Posterior cingulate gyrus (tissue), 11 donors: ENCODE results near the gene ATP6V0C.

ENCODE experiments used
- DNase-seq, 10 donors: peaks; one replicate each; pipeline versions ENCODE4 v3.0.0 to v3.0.0-alpha.2; 2020 to 2021; ENCODE audit warnings: mixed read lengths in 3 of 10
- intact Hi-C: fragments of 100-400 bp; cut with DNase I; formaldehyde crosslinking; loops from one replicate; pipeline ENCODE4 v1.15.1; 2023

The ATP6V0C gene

DNA sequence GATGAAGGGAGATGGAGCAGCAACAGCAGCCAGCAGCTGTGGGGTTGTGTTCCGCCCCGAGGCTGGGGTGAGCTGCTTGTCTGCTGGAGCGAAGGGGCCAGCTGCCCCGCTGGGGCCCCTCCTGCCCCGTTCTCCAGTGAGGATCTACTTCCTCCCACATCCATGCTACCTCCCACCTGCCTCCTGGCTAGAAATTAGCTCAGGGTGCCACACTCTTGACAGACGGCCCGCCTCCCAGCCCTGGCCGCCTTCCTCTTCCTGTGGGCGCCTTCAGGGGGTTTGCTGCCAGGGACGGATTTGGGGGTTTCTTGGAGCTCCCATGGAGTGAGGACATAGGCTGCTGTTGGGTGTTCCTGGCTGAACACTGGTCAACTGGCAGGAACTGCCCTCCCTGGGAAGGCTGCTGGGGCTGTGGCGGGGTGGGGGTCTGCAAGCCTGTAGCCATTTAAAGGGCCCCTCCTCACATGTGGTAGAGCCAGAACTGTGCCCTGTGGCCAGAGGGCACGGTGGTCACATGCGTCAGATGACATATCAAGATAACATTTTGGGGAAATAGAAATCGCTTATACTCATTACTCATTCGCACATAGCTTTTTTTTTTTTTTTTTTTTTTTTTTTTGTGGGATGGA lies 25.7 kb upstream of the ATP6V0C start:
- intact Hi-C loops, result no loop called here
- DNase-seq, result peak in 1 of 10 donors; percentile 81

DNA sequence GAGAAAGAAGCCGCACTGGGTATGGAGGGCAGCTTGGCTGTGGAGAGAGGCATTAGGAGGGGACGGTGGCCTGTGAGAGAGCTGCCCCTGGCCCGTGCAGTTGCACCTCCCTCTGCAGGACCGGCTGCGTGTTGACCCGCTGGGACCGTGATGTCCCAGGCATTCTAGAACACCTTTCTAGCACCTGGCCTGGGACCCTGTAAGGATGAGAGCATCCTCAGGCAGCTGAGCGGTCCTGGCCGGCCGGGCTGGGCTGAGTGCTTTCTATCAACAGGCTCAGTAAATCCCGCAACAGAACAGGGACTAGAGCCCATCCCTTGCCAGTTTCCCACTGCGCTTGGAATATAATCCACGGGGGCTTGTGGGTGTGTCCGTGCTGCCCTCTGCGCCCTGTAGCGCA lies 24.2 kb upstream of the ATP6V0C start:
- no peak for DNase-seq
- intact Hi-C loops, result no loop called here

DNA sequence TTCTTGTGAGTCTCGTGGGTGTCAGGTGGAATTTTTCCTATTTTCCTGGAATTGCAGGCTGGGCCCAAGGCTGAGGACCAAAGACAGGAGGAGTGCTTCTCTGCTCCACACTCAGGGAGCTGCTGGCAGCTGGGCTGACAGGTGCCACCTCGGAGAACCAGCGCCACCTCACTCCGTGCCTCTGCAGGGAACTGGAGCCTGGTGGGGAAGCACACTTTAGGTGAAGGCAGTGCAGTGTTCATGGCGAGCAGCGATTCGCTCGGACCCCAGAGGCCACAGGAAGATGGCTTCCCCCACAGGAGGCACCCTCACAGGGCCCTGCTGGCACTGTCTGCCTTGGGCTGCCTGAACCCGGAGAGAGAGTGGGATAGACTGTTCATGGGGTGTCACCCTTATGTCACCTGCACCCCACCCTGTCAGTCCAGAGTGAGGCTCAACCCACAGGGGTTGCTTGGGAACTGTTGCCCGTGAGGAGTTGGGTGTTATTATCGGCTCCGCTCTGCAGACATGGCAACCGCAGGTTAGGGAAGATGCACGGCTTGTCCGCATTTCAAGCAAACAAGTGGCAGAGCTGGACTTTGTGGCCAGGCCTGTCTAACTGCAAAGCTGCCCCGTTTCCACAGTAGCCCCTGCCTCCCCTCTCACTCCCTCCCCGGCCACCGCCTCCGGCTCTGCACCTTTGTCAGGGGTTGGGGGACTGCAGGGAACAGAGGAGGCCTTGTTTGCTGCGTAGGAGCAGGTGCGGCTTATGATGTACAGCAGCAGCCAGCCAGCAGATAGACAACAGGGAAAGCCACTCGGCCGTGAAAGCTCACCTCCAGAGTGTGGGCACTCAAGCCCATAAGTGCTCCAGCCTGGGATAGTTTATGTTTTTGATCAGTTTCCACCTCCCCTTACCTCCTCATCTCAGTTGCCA lies 23.3 kb upstream of the ATP6V0C start:
- DNase-seq, result peak in 2 of 10 donors; percentile 82 to 83
- intact Hi-C loops, result no loop called here

DNA sequence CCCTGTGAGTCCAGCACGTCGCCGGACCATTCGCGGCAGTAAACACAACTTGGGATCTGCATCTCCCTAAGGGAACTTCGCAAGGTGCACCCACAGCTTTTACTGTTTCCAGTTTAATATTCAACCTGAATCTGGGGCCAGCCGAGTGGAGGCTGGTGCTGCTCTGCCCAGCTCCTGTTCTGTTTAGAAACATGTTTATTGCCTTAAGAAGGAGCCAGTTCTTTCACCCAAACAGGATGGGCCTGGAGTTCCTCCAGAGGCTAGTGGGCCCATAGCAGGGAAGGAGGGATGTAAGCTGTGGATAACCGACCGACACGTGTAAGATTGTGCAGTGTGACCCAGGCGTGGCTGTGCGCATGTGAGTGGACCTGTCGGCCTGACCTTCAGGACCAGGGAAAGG lies 21.5 kb upstream of the ATP6V0C start:
- no peak for DNase-seq
- intact Hi-C loops, result no loop called here

DNA sequence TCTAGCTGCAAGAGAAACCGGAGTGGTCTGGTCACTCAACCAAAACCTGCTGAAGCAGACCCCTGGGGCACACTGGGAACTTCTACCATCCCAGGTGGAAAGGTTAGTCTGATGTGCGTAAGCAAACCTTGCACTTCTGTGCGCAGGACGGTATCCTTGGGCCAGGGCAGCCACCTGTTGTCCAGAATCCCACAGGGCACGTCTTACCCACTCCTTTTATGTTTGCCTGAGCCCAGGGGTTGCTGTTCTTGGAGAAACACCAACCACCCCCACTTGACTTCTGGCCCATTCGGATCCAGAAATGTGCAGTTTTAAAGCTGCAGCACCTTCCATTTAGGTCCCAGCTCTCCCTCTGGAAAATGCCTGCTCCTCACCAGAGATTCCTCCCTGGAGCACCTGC lies 20.1 kb upstream of the ATP6V0C start:
- intact Hi-C loops, result no loop called here
- no peak for DNase-seq

DNA sequence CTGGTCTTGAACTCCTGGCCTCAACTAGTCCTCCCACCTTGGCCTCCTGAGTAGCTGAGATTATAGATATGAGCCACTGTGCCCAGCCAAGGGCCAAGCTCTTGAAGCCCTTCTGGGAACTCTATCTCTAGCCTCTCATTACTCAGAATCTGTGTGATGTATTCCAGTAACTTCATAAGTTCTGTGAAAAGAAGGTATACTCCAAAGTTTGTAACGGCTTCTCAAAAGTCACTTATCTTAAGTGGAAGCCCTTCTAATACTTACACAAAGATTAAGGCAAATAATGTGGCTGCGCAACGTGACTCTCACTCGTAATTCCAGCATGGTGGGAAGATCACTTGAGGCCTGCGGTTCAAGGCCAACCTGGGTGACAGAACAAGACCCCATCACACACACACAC lies 19.1 kb upstream of the ATP6V0C start:
- intact Hi-C loops, result no loop called here
- no peak for DNase-seq

DNA sequence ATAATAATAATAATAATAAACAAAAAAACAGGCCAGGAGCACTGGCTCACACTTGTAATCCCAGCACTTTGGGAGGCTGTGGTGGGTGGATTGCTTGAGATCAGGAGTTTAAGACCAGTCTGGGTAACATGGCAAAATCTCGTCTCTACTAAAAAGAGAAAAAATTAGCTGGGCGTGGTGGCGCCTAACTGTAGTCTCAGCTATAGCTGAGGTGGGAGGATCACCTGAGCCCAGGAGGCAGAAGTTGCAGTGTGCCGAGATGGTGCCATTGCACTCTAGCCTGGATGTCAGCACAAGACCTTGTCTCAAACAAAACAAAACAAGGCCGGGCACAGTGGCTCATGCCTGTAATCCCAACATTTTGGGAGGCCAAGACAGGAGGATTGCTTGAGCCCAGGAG lies 18.7 kb upstream of the ATP6V0C start:
- no peak for DNase-seq
- intact Hi-C loops, result no loop called here

DNA sequence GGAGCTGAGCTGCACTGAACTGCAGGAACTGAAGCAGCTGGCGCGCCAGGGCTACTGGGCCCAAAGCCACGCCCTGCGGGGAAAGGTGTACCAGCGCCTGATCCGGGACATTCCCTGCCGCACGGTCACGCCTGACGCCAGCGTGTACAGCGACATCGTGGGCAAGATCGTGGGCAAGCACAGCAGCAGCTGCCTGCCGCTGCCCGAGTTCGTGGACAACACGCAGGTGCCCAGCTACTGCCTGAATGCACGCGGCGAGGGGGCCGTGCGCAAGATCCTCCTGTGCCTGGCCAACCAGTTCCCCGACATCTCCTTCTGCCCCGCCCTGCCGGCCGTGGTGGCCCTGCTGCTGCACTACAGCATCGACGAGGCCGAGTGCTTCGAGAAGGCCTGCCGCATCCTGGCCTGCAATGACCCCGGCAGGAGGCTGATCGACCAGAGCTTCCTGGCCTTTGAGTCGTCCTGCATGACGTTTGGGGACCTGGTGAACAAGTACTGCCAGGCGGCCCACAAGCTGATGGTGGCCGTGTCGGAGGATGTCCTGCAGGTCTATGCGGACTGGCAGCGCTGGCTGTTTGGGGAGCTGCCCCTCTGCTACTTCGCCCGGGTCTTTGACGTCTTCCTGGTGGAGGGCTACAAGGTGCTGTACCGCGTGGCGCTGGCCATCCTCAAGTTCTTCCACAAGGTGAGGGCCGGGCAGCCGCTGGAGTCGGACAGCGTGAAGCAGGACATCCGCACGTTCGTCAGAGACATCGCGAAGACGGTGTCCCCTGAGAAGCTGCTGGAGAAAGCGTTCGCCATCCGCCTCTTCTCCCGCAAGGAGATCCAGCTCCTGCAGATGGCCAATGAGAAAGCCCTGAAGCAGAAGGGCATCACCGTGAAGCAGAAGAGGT lies 17.3 kb upstream of the ATP6V0C start:
- intact Hi-C loops, result no loop called here
- DNase-seq, result no peak

DNA sequence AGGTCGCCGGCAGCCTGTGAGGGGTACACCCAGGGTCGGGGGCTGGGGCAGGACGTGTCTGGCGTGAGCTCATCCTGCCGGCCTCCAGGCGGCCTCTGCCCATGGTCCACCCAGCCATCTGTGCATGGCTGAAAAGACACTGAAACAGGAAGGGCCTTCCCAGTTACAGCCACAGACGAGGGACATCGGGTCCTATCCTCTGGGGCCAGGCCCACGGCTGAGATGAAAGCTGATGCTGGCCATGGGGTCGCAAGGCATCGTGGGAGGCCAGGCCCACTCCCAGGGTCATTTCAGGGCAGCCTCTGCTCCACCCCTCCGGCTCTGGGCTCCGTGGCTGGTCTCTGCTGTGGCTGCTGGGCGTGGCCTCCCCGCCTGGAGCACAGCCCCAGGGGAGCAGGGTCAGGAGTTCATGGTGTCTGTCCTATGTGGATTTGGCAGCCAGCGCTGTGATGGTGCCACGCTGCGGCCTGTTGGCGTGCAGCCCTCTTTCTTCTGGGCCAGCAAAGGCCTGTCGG lies 16.6 kb upstream of the ATP6V0C start:
- no peak for DNase-seq
- intact Hi-C loops, result no loop called here

DNA sequence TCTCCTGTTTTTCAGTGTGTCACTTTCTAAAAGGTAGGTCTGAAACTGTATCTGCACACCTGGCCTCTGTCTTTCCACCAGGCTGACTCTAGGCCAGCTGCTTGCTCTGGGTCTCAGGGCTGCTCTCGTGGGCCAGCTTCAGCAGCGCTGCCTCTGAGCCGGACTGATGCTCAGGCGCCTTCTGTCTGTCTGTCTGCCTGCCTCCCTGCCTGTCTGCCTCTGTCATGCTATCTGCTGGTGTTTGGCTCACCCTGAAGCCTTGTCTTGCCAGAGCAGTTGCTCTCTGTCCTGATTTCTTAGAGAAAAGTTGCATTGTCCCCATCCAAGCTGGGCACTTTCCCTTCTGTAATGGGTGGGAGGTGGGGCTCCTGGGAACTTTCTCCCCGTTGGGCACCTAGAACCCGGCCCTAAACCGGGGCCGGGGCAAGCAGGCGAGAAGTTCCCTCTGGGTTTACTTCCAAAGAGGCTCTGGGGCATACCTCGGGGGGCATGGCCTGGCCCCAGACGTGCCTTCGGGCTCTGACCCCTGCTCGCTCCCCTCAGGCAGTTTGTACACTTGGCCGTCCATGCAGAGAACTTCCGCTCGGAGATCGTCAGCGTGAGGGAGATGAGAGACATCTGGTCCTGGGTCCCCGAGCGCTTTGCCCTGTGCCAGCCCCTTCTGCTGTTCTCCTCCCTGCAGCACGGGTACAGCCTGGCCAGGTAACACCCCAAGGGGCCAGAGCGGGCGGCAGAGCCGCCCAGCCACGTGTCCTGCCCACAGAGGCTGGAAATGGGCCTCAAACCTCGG lies 15.9 kb upstream of the ATP6V0C start:
- no peak for DNase-seq
- intact Hi-C loops, result no loop called here

DNA sequence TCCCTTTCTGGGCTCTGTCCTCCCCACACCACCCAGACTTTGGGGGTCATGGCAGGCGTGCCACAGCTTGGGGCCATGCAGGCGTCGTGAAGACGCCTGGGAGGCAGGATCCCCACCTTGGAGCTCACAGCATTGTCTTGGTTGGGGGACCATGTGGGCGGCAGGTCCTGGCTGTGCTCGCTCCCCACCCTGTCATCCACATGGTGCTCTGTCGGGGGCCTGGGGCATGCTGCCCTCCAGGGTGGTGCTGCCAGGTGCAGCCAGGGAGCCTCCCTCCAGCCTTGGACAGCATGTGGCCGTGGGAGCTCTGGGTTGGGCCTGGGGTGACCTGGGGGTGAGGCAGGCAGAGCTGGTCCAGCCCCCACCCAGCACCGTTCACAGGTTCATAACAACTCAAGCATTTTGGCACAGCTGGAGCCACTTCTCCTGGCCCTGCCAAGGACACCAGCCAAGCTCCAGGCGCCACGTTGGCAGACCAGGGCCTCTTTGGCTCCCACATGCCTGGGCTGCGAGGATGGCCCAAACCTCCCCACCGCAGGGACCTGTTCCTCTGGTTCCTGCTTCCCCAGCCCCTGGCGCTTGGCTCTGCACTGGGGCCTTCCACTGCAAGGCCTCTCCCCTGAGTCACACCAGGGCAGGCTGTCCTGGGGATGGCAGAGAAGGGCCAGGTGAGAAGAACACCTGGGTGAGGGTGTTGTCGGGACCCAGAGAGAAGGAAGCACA lies 15.1 kb upstream of the ATP6V0C start:
- intact Hi-C loops, result no loop called here
- DNase-seq, result no peak

DNA sequence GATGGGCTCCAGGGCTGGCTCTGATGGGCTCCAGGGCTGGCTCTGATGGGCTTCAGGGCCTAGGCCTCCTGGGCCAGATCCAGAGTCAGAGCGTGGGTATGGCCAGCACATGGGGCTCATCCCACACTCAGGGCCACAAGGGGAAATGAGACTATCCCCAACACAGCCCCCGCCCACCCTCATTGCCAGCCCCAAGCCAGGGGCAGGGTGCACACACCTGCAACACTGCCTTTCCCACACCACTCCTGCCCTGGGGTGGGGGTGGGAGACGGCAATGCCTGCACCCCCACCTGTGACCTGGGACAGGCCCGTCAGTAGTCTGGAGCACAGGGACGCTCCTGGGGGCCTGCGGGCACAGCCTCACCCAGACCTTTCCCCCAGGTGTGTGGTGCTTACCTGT lies 14.3 kb upstream of the ATP6V0C start:
- DNase-seq, result no peak
- intact Hi-C loops, result no loop called here

DNA sequence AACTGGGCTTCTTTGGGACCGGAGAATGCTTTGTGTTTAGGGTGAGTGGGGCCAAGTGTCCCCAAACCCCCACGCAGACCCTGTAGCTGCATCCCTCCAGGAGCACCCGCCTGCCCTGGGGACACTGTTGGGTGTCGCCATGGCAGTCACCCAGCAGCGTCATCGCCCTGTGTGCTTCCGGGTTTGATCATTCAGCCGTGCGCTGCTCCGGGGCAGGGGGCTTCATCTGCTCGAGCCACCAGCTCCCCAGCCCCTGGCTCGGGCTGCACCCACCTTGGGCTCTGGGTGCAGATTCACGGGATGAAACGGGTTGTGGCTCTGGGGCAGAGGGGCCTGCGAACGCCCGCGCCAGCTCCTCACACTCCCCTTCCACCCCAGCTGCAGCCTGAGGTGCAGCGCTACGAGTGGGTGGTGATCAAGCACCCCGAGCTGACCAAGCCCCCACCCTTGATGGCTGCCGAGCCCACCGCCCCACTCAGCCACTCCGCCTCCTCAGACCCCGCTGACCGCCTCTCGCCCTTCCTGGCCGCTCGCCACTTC lies 13.8 kb upstream of the ATP6V0C start:
- no peak for DNase-seq

DNA sequence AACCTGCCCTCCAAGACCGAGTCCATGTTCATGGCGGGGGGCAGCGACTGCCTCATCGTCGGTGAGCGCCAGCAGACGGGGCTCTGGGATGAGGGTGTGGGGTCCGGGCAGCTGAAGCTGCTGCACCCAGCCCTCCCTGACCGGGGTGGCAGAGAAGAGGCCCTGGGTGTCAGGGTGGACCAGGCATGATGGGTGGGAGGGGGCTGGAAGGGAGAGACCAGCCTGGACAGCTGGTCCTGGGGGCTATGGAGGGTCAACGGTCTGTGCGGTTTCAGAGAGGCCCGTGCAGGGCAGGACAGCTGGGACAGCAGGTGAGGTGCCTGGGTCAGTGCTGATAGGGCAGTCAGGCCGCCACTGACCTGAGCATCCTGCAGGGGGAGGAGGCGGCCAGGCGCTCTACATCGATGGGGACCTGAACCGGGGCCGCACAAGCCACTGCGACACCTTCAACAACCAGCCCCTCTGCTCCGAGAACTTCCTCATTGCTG lies 13.3 kb upstream of the ATP6V0C start:
- no peak for DNase-seq
- intact Hi-C loops, result no loop called here

More for the DNA sequence above, 13.8 kb upstream of the ATP6V0C start:
- intact Hi-C loops, result no loop called here

DNA sequence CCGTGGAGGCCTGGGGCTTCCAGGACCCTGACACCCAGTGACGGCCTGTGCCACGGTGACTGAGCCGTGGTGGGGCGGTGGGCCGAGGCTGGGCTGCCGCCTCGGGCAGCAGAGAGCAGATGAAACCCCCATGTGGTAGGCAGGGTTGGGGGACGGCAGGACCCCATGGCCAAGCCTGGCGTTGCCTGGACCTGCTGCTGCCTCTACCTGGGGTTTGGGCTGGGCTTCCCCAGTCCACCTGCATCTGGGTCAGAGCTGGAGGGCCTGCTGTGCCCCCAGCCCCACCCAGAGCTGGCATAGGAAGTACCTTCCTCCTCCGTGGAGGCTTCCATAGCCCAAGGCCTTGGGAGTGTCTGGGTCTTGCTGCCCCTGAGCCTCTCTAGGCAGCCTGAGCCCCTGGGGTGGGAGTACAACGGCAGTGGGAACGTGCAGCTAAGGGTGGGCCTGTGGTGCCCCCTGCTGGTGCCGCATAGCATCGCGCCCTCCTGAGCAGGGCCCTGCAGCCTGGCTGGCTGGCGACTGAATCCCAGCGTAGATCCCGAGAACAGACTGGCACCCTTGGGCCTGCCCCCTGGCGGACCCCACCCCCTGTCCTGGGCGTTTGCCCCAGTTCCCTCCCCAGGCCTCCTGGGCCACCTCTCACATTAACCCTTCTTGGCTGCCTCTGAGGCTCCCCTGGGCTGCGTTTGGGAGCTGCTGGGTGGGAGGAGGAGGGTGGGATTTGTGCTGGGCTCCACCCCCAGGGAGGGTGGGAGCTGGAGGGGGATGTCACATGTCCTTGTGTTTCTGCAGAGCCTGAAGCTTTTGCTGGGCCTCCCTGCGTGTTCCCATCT lies 12.6 kb upstream of the ATP6V0C start:
- intact Hi-C loops, result loop anchor here (1.0 kb wide), 2 partner anchors 72 to 161 kb away; partner anchors contain the start of genes ABCA3 and CCNF
- peak; percentile 81 to 98 (median 88) for DNase-seq

DNA sequence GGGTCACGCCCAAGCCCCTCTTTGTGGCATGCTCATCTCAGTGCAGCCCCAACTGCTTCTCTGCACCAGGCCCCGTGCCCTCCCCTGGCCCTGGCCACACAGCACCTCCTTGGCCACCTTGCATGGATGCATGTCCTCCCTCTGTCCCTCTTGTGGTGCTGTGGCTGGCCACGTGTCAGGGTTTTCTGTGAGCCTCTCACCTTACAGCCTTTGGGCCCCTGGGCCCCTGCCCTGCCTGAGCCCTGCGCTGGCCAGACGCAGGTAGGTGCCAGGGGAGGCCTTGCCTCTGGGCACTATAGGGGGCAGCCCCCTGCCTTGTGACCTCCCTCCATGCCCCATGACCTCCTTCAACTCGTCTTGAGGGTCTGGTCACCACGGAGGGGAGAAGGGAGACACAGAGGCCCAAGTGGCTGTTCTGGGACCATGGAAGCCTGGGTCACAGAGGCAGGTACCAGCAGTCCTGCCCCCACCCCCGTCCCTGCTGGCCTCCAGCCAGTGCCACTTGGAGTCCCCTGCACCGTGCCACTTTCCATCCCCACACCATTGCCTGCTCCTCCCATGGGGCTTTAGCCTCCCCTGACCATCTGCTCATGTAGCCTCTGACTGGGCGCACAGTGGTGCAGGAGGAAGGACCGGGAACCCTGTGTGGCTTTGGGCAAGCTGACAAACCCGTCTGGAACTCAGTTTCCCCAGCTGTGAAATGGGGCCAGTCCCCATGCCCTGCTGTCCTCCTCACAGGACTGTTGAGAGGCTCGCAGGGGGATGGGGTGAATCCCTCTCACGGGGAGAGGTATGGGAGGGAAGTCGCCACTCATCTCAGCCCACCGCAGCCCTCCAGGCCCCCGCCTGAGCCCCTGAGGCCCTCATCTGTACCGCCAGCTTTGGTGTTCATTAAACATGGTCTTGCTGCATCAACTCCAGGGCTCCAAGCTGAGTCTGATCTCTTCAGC lies 11.5 kb upstream of the ATP6V0C start:
- no peak for DNase-seq
- intact Hi-C loops, result loop anchor here (1.0 kb wide), 2 partner anchors 73 to 162 kb away; partner anchors contain the start of genes ABCA3 and CCNF

DNA sequence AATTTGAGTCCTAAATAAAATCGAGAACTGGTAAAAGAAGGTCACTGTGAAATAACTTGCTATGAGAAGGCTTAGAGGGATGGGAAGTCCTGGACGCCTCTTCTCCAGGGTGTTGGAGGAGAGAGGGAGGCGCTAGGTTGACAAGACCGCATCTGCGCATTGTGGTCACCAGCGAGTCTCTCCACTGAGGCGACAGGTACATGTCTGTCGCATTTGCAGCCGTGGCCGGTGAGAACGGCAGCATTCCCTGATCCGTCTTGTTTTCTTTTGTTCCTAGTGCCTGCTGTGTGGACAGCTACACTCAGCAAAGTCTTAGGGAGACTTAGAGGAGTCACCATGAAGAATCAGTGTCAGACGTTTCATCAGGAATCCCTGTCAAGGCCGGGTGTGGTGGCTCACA lies 8.1 kb upstream of the ATP6V0C start:
- no peak for DNase-seq
- intact Hi-C loops, result no loop called here
